Measurements from ENCODE around the gene LAPTM4A.
A peak's percentile ranks its signal among the peaks of the same experiment; 100 is the strongest.

LAPTM4A gene

GRCh38 chr2:20019747-20020146, 31.7 kb downstream of the LAPTM4A start:
- no peak for DNase-seq (ENCODE audit: low read depth in 2 of 2)

DNA sequence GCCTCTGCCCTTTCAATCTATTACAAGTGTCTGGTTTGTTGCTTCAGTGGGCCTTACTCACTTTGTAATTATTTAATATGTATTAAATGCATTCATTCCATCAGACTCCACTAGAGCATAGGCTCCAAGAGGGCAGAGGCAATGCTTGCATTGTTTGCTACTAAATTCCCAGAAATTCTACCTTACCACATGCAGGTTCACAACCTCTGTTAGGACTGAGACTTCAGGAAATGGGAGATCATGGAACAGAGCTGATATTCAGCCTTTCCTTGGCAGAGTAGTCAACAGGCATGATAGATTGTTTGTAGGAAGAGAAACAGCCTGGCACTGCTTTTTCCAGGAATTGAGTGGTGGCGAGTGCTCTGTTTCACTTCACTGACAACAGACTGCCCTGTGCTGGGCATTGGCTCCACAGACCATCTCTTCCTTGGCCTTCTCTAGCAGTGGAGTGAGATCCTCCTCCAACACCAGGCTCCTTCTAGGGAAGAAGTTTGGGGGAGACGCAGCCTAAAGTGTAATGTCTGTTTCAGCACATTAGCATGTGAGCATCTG, 32.8 kb downstream of the LAPTM4A start:
- no peak for DNase-seq (ENCODE audit: low read depth in 2 of 2)

DNA sequence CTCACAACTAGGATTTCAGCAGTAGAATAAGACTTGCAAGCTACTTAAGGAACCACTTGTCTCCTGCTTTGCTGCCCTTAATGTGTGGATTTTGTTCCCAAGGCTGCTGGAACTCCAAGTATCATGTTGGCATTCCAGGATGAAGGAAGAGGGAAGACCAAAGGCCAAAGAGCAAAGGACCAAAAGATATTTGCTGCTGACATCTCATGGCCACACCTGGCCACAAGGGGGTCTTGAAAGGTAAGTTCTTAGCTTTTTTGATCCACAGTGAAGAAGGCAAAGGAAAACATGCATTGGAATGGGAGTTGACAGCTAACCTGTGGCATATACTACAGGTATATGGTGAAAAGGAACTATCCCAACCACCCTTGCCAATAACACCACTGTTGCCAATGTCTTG, 35.1 kb downstream of the LAPTM4A start:
- no peak for DNase-seq (ENCODE audit: low read depth in 2 of 2)

DNA sequence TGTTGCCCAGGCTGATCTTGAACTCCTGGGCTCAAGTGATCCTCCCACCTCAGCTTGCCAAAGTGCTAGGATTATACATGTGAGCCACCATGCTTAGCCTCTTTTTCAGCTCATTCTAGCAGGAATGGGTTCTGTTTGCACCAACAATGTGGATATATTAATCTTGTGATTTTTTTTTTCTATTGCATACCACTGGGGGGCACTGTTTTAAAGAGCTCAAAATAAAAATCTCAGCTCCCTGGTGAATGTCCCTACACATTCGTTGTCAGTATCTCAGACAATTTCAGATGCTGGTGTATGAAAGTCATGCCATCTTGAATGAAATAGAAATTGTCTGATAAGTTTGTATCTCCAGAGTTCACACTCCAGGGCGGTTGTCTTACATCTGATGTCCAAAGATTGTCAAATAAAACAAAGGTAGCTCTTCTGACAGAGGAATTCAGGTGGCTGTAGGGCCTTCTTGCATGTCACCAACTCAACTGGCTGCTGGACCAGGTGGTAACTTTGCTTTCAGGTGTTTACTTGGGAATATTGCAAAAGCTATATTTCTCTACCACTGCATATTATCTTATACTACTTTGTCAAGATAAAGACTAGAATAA, 35.8 kb downstream of the LAPTM4A start:
- no peak for DNase-seq (ENCODE audit: low read depth in 2 of 2)

DNA sequence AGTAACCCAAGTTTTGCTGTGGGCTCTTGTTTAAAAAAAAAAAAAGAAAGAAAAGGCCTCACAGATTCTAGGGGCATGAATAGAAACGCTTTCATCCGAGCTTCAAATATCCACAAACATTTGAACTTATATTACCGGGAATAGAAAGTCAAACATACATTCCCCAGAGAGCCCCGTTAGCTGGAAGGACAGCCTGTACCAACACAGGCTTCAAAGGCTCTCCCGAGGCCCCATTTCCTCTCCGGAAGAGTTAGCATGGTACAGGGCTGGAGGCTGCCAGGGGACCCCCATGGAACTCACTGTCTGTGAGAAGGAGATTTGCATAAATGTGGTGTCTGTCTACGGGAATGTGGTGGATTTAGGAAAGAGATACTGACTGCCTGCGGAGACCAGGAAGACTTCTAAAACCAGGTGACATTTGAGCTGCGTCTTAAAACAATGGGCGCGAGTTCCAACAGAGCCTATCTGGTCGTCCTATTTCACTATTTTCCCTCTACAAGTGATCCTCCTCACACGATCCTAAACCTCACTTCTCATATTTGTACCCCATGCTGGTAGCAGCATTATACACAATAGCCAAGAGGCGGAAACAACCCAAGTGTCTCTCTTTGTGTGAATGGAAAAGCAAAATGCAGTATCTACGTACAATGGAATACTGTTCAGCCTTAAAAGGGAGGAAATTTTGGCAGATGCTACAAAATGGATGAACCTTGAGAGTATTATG, 38.1 kb downstream of the LAPTM4A start:
- no peak for DNase-seq (ENCODE audit: low read depth in 2 of 2)

- no peak for DNase-seq (ENCODE audit: low read depth in 2 of 2)
Observed at GRCh38 chr2:20012282-20013125, 38.9 kb downstream of the LAPTM4A start, which contains the start of gene MATN3. Gene MATN3 (minus strand): TSS chr2:20012668. CDS start chr2:20012631, 37 bp downstream.

DNA sequence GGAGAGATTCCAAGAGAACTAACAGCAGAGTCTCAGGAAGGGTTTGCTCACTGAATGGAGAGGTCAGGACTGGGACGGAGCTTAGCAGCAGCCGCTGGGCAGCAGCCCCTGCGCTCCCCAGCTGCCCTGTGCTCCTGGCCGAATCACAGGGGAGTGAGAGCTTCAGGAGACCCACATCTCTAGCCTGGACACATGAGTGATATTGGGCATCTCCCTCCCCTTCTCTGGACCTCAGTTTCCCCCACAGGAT, 39.5 kb downstream of the LAPTM4A start:
- DNase-seq (ENCODE audit: low read depth in 2 of 2), result no peak

GRCh38 chr2:20011276-20012031, 40.0 kb downstream of the LAPTM4A start:
- DNase-seq (ENCODE audit: low read depth in 2 of 2), result no peak

- no peak for DNase-seq (ENCODE audit: low read depth in 2 of 2)
Observed at GRCh38 chr2:20008703-20009102, 42.7 kb downstream of the LAPTM4A start.

DNA sequence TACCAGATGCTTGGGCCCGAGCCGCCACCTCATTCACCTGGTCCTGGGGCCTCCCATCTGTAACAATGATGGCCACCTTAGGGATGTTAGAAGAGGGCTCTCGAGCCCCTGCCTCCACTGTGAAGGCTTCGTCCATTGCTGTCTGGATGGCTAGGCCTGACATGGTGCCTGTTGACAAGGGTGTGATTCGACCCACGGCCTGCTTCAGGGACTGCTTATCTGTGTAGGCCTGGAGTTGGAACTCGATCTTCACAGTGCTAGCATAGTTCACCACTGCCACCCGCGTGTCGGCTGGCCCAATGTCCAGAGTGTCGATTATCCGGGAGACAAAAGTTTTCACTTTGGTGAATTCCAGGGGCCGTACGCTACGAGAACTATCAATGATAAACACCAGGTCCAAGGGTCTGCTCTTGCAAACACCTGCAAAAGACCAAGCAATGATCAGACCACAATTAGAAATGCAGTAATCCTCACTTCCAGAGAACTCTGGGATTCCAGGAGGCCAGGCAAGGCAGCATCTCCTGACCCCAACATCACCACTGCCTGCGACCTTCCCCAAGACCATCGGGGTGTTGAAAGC, 45.4 kb downstream of the LAPTM4A start:
- no peak for DNase-seq (ENCODE audit: low read depth in 2 of 2)

DNA sequence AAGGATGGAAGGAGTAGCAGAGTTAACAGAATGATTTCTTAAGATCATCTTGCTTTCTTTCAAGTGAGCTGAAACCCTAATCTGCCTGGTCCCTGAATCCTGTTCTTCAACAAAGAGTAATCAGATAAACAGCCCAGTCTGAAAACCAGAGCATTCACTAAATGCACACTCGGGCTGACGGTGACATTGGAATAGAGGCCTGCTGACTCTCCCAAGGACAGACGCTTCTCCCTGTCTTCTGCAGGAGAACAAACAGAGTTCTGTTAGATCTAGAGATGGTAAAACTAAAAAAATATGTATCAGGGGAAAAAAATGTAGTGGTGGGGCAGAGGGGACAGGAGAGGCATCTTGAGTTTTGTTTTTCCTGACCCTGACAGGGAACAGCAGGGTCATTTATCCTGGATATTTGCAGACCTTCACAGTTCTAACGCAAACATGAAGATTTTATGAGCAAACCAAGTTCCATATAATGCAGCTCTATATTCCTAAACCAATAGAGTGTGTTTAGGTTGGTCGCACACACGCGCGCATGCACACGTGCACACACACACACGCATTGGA, 46.3 kb downstream of the LAPTM4A start:
- no peak for DNase-seq (ENCODE audit: low read depth in 2 of 2)

DNA sequence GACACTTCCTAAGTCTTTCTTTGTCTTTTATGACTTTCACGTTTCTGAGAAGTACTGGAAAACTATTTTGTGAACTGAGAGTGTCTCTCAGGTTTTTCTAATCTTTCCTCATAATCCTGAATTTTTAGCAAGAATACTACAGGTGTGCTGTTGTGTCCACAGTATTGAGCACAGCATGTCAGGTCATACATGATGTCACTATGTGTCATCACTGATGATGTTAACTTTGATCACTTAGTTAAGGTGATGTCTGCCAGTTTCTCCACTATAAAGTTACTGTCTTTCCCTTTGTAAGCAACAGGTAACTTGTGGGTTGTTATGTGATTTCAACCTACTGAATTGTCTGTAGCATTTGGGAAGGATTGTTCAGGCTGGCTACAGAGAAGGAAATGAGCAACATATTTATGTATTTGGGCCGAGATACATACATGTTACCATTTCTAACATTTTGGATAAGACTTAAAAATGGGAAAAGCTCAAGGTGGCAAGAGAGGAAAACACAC, 50.0 kb downstream of the LAPTM4A start:
- DNase-seq (ENCODE audit: low read depth in 2 of 2), result no peak

DNA sequence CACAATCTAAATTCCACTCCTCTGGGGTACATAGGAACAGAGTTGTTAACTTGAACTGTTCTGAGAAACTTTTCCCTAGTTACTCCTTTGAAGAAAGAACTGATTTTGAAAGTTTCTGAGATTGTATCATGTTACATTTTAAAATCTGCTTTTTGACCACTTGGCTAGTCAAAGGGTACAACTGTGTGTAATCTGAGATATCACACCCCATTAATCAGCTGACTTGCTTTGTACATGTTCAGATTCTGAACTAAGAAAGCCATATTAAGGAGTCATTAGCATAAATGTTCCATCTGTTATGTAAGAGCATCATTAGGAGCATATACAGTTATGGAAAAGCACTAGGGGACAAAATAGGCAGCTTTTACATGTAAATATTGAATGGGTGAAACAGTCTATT, 57.7 kb downstream of the LAPTM4A start:
- DNase-seq (ENCODE audit: low read depth in 2 of 2), result no peak

DNA sequence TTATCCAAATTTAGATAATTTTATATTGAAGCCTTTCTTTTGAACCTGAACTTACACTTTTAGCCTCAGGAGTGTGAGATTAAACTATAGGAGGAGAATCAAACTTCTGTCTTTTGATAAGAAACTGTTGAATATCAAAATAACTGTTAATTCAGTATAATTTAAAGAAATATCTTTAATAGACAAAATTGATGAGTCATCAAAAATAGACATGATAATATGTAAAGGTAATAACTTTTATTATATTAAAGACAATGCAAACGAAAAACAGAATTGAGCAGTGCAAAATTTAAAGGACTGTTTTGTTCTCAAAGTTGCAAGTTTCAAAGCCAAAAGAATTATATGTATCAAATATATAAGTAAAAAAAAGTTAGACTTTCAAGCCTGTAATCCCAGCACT, 59.5 kb downstream of the LAPTM4A start:
- no peak for DNase-seq (ENCODE audit: low read depth in 2 of 2)

DNA sequence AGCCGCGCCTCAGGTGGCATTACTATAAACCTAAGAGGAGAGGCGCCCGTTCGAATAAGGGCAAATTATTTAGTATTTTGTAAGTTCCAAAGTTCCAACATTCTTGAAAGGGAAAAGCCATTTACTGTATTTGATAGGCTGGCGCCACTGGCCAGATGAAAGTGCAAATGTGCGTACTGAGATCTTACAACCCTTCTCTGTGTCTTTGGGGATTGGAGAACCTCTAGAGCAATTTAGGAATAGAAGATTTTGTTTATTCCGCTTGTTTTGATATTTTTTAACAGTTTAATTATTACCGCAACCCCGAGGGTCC, 61.1 kb downstream of the LAPTM4A start:
- DNase-seq (ENCODE audit: low read depth in 2 of 2), result no peak

DNA sequence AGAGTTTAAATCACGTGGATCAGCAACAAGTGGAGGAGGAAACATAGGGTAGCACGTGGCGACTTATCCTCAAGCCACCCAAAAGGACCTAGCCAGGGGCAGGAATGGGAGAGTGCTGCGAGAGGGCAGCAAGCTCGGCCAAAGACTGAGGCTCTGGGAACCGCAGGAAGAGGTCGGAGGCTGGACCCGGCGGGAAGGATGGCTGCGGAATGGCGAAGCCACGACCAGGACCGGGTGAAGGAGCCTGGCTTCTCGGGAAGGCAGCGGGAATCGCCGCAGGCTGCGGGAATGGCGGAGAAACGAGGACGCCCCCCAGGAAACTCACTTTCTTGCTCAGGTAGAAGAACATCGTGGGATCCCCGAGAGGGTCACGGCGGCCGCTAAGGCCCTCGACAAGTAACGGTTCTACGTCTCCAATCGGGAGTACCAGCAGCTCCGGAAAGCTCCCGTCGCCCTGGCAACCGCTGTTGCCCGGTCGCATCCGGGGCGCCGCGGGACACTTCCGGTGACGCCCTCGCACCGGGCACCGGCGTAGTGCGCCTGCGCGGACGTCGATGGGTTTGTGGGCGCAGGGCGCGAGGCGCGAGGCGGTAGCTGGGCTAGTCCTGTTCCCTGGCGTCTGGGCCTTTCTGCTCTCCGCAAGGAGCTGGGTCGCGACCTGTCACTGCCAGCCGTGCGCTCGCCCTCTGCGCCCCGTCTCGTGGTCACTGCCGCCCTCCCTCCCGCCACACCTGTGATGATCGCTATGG, 61.6 kb downstream of the LAPTM4A start, which contains the start of gene WDR35:
WDR35 (minus strand) TSS at position 439 of the 749 bp plus-strand sequence; CDS start at position 349, 90 bp downstream.
- peak; percentile 83 to 89 for DNase-seq (ENCODE audit: low read depth in 2 of 2)

DNA sequence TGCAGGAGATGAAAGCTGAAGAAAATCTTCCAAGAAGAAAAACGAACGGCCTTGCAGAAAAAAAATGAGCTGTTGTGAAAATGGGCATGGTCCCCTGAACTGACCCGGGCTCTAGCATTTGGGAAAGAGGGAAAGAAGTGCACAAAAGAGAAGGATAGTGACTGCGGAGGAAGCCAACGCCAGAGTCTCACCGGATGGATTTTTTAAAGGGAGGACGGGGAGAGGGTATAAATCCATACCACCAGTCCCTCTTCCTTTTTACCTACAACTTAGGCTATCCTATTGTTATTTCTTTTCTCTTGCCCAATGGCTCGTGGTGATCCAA, 62.1 kb downstream of the LAPTM4A start:
- DNase-seq (ENCODE audit: low read depth in 2 of 2), result no peak

DNA sequence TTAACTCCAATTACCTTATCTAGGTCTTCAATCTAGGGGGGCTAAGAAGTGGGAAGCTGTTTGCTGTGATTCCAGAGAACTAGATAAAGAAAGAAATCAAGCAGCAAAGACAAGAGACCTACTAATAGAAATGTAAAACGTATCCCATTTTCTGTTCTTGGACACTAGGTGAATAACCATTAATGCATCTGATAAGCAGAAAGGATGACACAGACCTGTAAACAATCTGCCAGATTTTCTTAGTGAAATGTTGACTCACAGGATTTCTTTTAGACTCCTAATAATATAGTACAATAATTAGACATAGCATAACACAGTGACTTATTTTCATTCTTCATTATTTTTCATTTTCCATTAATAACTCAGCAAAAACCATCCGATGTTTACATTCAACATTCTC, 62.8 kb downstream of the LAPTM4A start:
- DNase-seq (ENCODE audit: low read depth in 2 of 2), result no peak

DNA sequence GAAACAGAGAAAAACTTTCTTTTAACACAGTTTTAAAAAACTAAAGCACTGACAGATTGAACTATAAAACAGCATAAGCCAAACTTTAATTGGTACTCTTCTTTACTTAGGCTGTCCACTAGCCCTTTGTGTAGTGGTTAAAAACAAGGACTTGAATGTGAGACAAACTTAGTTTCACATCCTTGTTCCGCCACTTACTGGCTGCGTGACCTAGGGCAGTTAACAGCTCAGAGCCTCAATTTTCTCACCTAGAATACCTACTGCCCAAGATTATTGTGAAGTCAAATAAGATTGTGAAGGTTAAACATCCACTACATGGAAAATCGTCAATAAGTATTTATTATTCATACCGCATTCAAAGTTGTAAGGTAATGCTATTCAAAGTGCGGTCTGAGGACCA, 63.5 kb downstream of the LAPTM4A start:
- DNase-seq (ENCODE audit: low read depth in 2 of 2), result no peak
